Chondrocyte (in vitro differentiated cells): ENCODE data around the gene ZNF726. TPM values are rescaled to one million over a fixed set of nuclear protein-coding genes. Genes with fewer than 3 reads are reported as not detected.
"Not testable (repeated sequence)": the region's sequence is repeated elsewhere in the genome, so short reads cannot be mapped to it uniquely, and the experiment has no call there.

Experiments used
- DNase-seq: peaks from one replicate; pipeline ENCODE4 v3.0.0; 2021; ENCODE audit warnings: mixed read lengths, low spot score
- H3K27ac Mint-ChIP-seq: one replicate; pipeline ENCODE4 v1.8.0; 2021; ENCODE audit warnings: mild to moderate bottlenecking, moderate library complexity, mixed read lengths; ENCODE audit not compliant: unreplicated experiment
- H3K27me3 Mint-ChIP-seq: 2 replicates; pipeline ENCODE4 v1.8.0; 2021; ENCODE audit warnings: low read depth, mixed read lengths
- H3K36me3 Mint-ChIP-seq: 2 replicates; pipeline ENCODE4 v1.8.0; 2021; ENCODE audit warnings: low read depth, mixed read lengths
- H3K4me1 Mint-ChIP-seq: 2 replicates; pipeline ENCODE4 v1.8.0; 2021; ENCODE audit warnings: low read depth, mild to moderate bottlenecking, mixed read lengths
- H3K4me3 Mint-ChIP-seq: one replicate; pipeline ENCODE4 v1.8.0; 2021; ENCODE audit warnings: mild to moderate bottlenecking, moderate library complexity, mixed read lengths; ENCODE audit not compliant: unreplicated experiment
- H3K9me3 Mint-ChIP-seq: 2 replicates; pipeline ENCODE4 v1.8.0; 2021; ENCODE audit warnings: low read depth, mixed read lengths
- CTCF ChIP-seq: fragments of 200-600 bp; sonication (generic); IDR thresholded peaks from 2 replicates; pipeline ENCODE4 v1.5.0; 2021; ENCODE audit warnings: antibody characterized with exemption, mild to moderate bottlenecking, moderate library complexity
- total RNA-seq: library from RNA; stranded (reverse); gene quantifications from 3 replicates; pipeline ENCODE4 v1.2.1, GENCODE V29; 2021

Gene ZNF726
- total RNA-seq, 1 donor from 2014 or later: 0.67 TPM

GRCh38 chr19:23969630-23970029 is 54.9 kb downstream of the ZNF726 start:
- no peaks in the 10 kb centered on the region for H3K27me3 Mint-ChIP-seq
- no peak for TF ChIP-seq CTCF
- no peak overlapping the region for H3K4me3 Mint-ChIP-seq
- no peak for DNase-seq
- peaks cover 50% of the 10 kb centered on the region for H3K9me3 Mint-ChIP-seq
- H3K4me1 Mint-ChIP-seq: no peaks in the 10 kb centered on the region
- no peaks in the 10 kb centered on the region for H3K36me3 Mint-ChIP-seq
- H3K27ac Mint-ChIP-seq: no peak overlapping the region

- H3K27ac Mint-ChIP-seq: no peak overlapping the region
- H3K4me1 Mint-ChIP-seq: no peaks in the 10 kb centered on the region
- H3K9me3 Mint-ChIP-seq: peaks cover 58% of the 10 kb centered on the region
- no peak for TF ChIP-seq CTCF
- H3K27me3 Mint-ChIP-seq: no peaks in the 10 kb centered on the region
- H3K4me3 Mint-ChIP-seq: no peak overlapping the region
- H3K36me3 Mint-ChIP-seq: no peaks in the 10 kb centered on the region
- no peak for DNase-seq
Observed at GRCh38 chr19:23971598-23971997, 56.9 kb downstream of the ZNF726 start.

- Mint-ChIP-seq H3K4me1 (no peaks in the 10 kb centered on the region), H3K27ac (no peak overlapping the region), H3K36me3 (no peaks in the 10 kb centered on the region), H3K27me3 (no peaks in the 10 kb centered on the region), H3K9me3 (peaks cover 58% of the 10 kb centered on the region), H3K4me3 (no peak overlapping the region)
- no peak for TF ChIP-seq CTCF
- DNase-seq: no peak
Observed at GRCh38 chr19:23972161-23972560, 57.5 kb downstream of the ZNF726 start.

GRCh38 chr19:23974941-23975340 is 60.3 kb downstream of the ZNF726 start:
- H3K4me1 Mint-ChIP-seq: no peaks in the 10 kb centered on the region
- H3K36me3 Mint-ChIP-seq: no peaks in the 10 kb centered on the region
- H3K27ac Mint-ChIP-seq: no peak overlapping the region
- no peak overlapping the region for H3K4me3 Mint-ChIP-seq
- H3K27me3 Mint-ChIP-seq: no peaks in the 10 kb centered on the region
- TF ChIP-seq CTCF: no peak
- H3K9me3 Mint-ChIP-seq: peaks cover 59% of the 10 kb centered on the region
- no peak for DNase-seq

GRCh38 chr19:23976631-23977030 is 61.9 kb downstream of the ZNF726 start:
- not testable (repeated sequence) for H3K4me3 Mint-ChIP-seq, DNase-seq, H3K36me3 Mint-ChIP-seq, H3K27me3 Mint-ChIP-seq, H3K27ac Mint-ChIP-seq, H3K4me1 Mint-ChIP-seq
- H3K9me3 Mint-ChIP-seq: peaks cover 62% of the 10 kb centered on the region

GRCh38 chr19:23977256-23977655 is 62.6 kb downstream of the ZNF726 start:
- not testable (repeated sequence) for H3K4me3 Mint-ChIP-seq, H3K36me3 Mint-ChIP-seq, DNase-seq, H3K27me3 Mint-ChIP-seq, H3K4me1 Mint-ChIP-seq, H3K27ac Mint-ChIP-seq
- peaks cover 66% of the 10 kb centered on the region for H3K9me3 Mint-ChIP-seq
